GM21619 (cell line): ENCODE measurements around the gene GPN1.
"Not testable (repeated sequence)": the region's sequence is repeated elsewhere in the genome, so short reads cannot be mapped to it uniquely, and the experiment has no call there.

Experiments used
- ATAC-seq: cut with Tn5 transposase; IDR thresholded peaks from one replicate; pipeline ENCODE4 v1.9.1; 2021; ENCODE audit not compliant: unreplicated experiment

Gene GPN1

GRCh38 chr2:27667446-27667845, 38.6 kb downstream of the GPN1 start:
- ATAC-seq: no peak

- ATAC-seq: no peak
Observed at GRCh38 chr2:27671235-27671634, 42.4 kb downstream of the GPN1 start.

GRCh38 chr2:27672723-27673486, 44.1 kb downstream of the GPN1 start:
- ATAC-seq: no peak

- no peak for ATAC-seq
Observed at GRCh38 chr2:27680571-27680970, 51.7 kb downstream of the GPN1 start.

- no peak for ATAC-seq
Observed at GRCh38 chr2:27681841-27682240, 53.0 kb downstream of the GPN1 start.

- ATAC-seq: not testable (repeated sequence)
Observed at GRCh38 chr2:27682334-27682771, 53.5 kb downstream of the GPN1 start.

GRCh38 chr2:27683390-27684071, 54.7 kb downstream of the GPN1 start:
- no peak for ATAC-seq

- not testable (repeated sequence) for ATAC-seq
Observed at GRCh38 chr2:27685006-27685405, 56.2 kb downstream of the GPN1 start.

- no peak for ATAC-seq
Observed at GRCh38 chr2:27685577-27685976, 56.7 kb downstream of the GPN1 start.

- no peak for ATAC-seq
Observed at GRCh38 chr2:27687232-27687631, 58.4 kb downstream of the GPN1 start.

- ATAC-seq: no peak
Observed at GRCh38 chr2:27689424-27689823, 60.6 kb downstream of the GPN1 start.

- ATAC-seq: no peak
Observed at GRCh38 chr2:27690052-27690451, 61.2 kb downstream of the GPN1 start.

GRCh38 chr2:27697660-27698059, 68.8 kb downstream of the GPN1 start:
- ATAC-seq: no peak
